Measurements from ENCODE around the gene SMAP1. TPM values are rescaled to one million over a fixed set of nuclear protein-coding genes. Genes with fewer than 3 reads are reported as not detected.

The SMAP1 gene
- total and polyA plus RNA-seq, 5 donors from 2014 or later, result 17.5 to 35.2 (median 28.3) TPM

GRCh38 chr6:70879496-70879895 is 211.8 kb downstream of the SMAP1 start:
- Mint-ChIP-seq H3K36me3 (no peaks in the 10 kb centered on the region), H3K27me3 (peaks cover 29% of the 10 kb centered on the region), H3K4me3 (no peak overlapping the region), H3K27ac (no peak overlapping the region), H3K9me3 (peaks cover 0 to 2% (median 0%) of the 10 kb centered on the region in 7 donors), H3K4me1 (peaks cover 0 to 1% (median under 1%) of the 10 kb centered on the region in 4 donors)
- ATAC-seq (ENCODE audit: low read depth in 2 of 2) (no peak), DNase-seq (no peak)
- no peak overlapping the region for H3K4me3 ChIP-seq (ENCODE audit: low read depth, low read length)
- H3K27ac ChIP-seq (ENCODE audit: insufficient read depth, low read length, poor library complexity, severe bottlenecking), result no peak overlapping the region
- H3K36me3 ChIP-seq (ENCODE audit: control insufficient read depth, insufficient read depth, low read length), result no peaks in the 10 kb centered on the region
- peaks cover under 1 to 6% of the 10 kb centered on the region in 2 experiments for H3K9me3 ChIP-seq (ENCODE audit: control insufficient read depth in 2 of 2, low read length in 2 of 2)
- H3K4me1 ChIP-seq (ENCODE audit: control insufficient read depth, insufficient read depth, low read length, poor library complexity, severe bottlenecking), result no peaks in the 10 kb centered on the region
- no peaks in the 10 kb centered on the region for H3K27me3 ChIP-seq (ENCODE audit: control insufficient read depth, insufficient read depth, low read length)

GRCh38 chr6:70884074-70884983 is 216.6 kb downstream of the SMAP1 start:
- no peak overlapping the region for H3K27ac ChIP-seq (ENCODE audit: insufficient read depth, low read length, poor library complexity, severe bottlenecking)
- Mint-ChIP-seq H3K4me3 (no peak overlapping the region), H3K27ac (no peak overlapping the region), H3K27me3 (peaks cover 9% of the 10 kb centered on the region), H3K4me1 (peaks cover 0 to 2% (median under 1%) of the 10 kb centered on the region in 4 donors), H3K9me3 (no peaks in the 10 kb centered on the region), H3K36me3 (no peaks in the 10 kb centered on the region)
- no peak overlapping the region for H3K4me3 ChIP-seq (ENCODE audit: low read depth, low read length)
- H3K36me3 ChIP-seq (ENCODE audit: control insufficient read depth, insufficient read depth, low read length), result no peaks in the 10 kb centered on the region
- H3K4me1 ChIP-seq (ENCODE audit: control insufficient read depth, insufficient read depth, low read length, poor library complexity, severe bottlenecking), result no peaks in the 10 kb centered on the region
- peak; percentile 68 to 80 for ATAC-seq (ENCODE audit: low read depth in 2 of 2)
- no peaks in the 10 kb centered on the region for H3K9me3 ChIP-seq (ENCODE audit: control insufficient read depth in 2 of 2, low read length in 2 of 2)
- no peaks in the 10 kb centered on the region for H3K27me3 ChIP-seq (ENCODE audit: control insufficient read depth, insufficient read depth, low read length)
- DNase-seq, result peak; percentile 34 to 51 (median 46)

- Histone ChIP-seq H3K27me3 (ENCODE audit: control insufficient read depth, insufficient read depth, low read length) (no peaks in the 10 kb centered on the region), H3K4me3 (ENCODE audit: low read depth, low read length) (no peak overlapping the region), H3K9me3 (ENCODE audit: control insufficient read depth in 2 of 2, low read length in 2 of 2) (no peaks in the 10 kb centered on the region), H3K36me3 (ENCODE audit: control insufficient read depth, insufficient read depth, low read length) (no peaks in the 10 kb centered on the region), H3K27ac (ENCODE audit: insufficient read depth, low read length, poor library complexity, severe bottlenecking) (no peak overlapping the region), H3K4me1 (ENCODE audit: control insufficient read depth, insufficient read depth, low read length, poor library complexity, severe bottlenecking) (no peaks in the 10 kb centered on the region)
- no peak overlapping the region for H3K27ac Mint-ChIP-seq
- no peaks in the 10 kb centered on the region for H3K9me3 Mint-ChIP-seq
- H3K4me1 Mint-ChIP-seq, result peaks cover 0 to 2% (median under 1%) of the 10 kb centered on the region in 4 donors
- no peak overlapping the region for H3K4me3 Mint-ChIP-seq
- H3K36me3 Mint-ChIP-seq, result no peaks in the 10 kb centered on the region
- DNase-seq (no peak), ATAC-seq (ENCODE audit: low read depth in 2 of 2) (no peak)
- H3K27me3 Mint-ChIP-seq, result no peaks in the 10 kb centered on the region
These were observed 218.4 kb downstream of the SMAP1 start for GRCh38 chr6:70886071-70886470.

- Mint-ChIP-seq H3K36me3 (no peaks in the 10 kb centered on the region), H3K27ac (no peak overlapping the region), H3K9me3 (no peaks in the 10 kb centered on the region), H3K4me1 (peaks cover 0 to 2% (median under 1%) of the 10 kb centered on the region in 4 donors), H3K27me3 (no peaks in the 10 kb centered on the region), H3K4me3 (no peak overlapping the region)
- H3K27me3 ChIP-seq (ENCODE audit: control insufficient read depth, insufficient read depth, low read length), result no peaks in the 10 kb centered on the region
- ATAC-seq (ENCODE audit: low read depth in 2 of 2) (no peak), DNase-seq (no peak)
- H3K4me1 ChIP-seq (ENCODE audit: control insufficient read depth, insufficient read depth, low read length, poor library complexity, severe bottlenecking), result no peaks in the 10 kb centered on the region
- no peaks in the 10 kb centered on the region for H3K36me3 ChIP-seq (ENCODE audit: control insufficient read depth, insufficient read depth, low read length)
- no peak overlapping the region for H3K27ac ChIP-seq (ENCODE audit: insufficient read depth, low read length, poor library complexity, severe bottlenecking)
- no peaks in the 10 kb centered on the region for H3K9me3 ChIP-seq (ENCODE audit: control insufficient read depth in 2 of 2, low read length in 2 of 2)
- H3K4me3 ChIP-seq (ENCODE audit: low read depth, low read length), result no peak overlapping the region
These were observed 219.0 kb downstream of the SMAP1 start for GRCh38 chr6:70886661-70887060.

GRCh38 chr6:70889270-70889669 is 221.6 kb downstream of the SMAP1 start:
- Mint-ChIP-seq H3K9me3 (no peaks in the 10 kb centered on the region), H3K36me3 (no peaks in the 10 kb centered on the region), H3K27ac (no peak overlapping the region), H3K27me3 (no peaks in the 10 kb centered on the region), H3K4me3 (no peak overlapping the region), H3K4me1 (peaks cover 0 to 2% (median under 1%) of the 10 kb centered on the region in 4 donors)
- H3K36me3 ChIP-seq (ENCODE audit: control insufficient read depth, insufficient read depth, low read length), result no peaks in the 10 kb centered on the region
- DNase-seq (no peak), ATAC-seq (ENCODE audit: low read depth in 2 of 2) (no peak)
- H3K4me3 ChIP-seq (ENCODE audit: low read depth, low read length), result no peak overlapping the region
- no peaks in the 10 kb centered on the region for H3K27me3 ChIP-seq (ENCODE audit: control insufficient read depth, insufficient read depth, low read length)
- H3K9me3 ChIP-seq (ENCODE audit: control insufficient read depth in 2 of 2, low read length in 2 of 2), result no peaks in the 10 kb centered on the region
- H3K4me1 ChIP-seq (ENCODE audit: control insufficient read depth, insufficient read depth, low read length, poor library complexity, severe bottlenecking), result no peaks in the 10 kb centered on the region
- no peak overlapping the region for H3K27ac ChIP-seq (ENCODE audit: insufficient read depth, low read length, poor library complexity, severe bottlenecking)

- H3K4me1 Mint-ChIP-seq, result no peaks in the 10 kb centered on the region
- no peak overlapping the region for H3K27ac ChIP-seq (ENCODE audit: insufficient read depth, low read length, poor library complexity, severe bottlenecking)
These were observed 226.3 kb downstream of the SMAP1 start for GRCh38 chr6:70894001-70894400.

GRCh38 chr6:70900047-70900446 is 232.4 kb downstream of the SMAP1 start:
- no peaks in the 10 kb centered on the region for H3K36me3 Mint-ChIP-seq
- no peak overlapping the region for H3K4me3 Mint-ChIP-seq
- Histone ChIP-seq H3K4me1 (ENCODE audit: control insufficient read depth, insufficient read depth, low read length, poor library complexity, severe bottlenecking) (no peaks in the 10 kb centered on the region), H3K4me3 (ENCODE audit: low read depth, low read length) (no peak overlapping the region), H3K9me3 (ENCODE audit: control insufficient read depth in 2 of 2, low read length in 2 of 2) (no peaks in the 10 kb centered on the region), H3K27me3 (ENCODE audit: control insufficient read depth, insufficient read depth, low read length) (peaks cover 6% of the 10 kb centered on the region), H3K27ac (ENCODE audit: insufficient read depth, low read length, poor library complexity, severe bottlenecking) (no peak overlapping the region), H3K36me3 (ENCODE audit: control insufficient read depth, insufficient read depth, low read length) (no peaks in the 10 kb centered on the region)
- DNase-seq, result no peak
- peaks cover 0 to 2% (median 0%) of the 10 kb centered on the region in 7 donors for H3K9me3 Mint-ChIP-seq
- H3K27ac Mint-ChIP-seq, result no peak overlapping the region
- H3K27me3 Mint-ChIP-seq, result peaks cover 24% of the 10 kb centered on the region
- H3K4me1 Mint-ChIP-seq, result no peaks in the 10 kb centered on the region
- ATAC-seq (ENCODE audit: low read depth in 2 of 2), result no peak

More at GRCh38 chr6:70894001-70894400, 226.3 kb downstream of the SMAP1 start:
- no peaks in the 10 kb centered on the region for H3K36me3 ChIP-seq (ENCODE audit: control insufficient read depth, insufficient read depth, low read length)
- no peak overlapping the region for H3K27ac Mint-ChIP-seq
- H3K4me3 ChIP-seq (ENCODE audit: low read depth, low read length), result no peak overlapping the region
- H3K4me3 Mint-ChIP-seq, result no peak overlapping the region
- no peaks in the 10 kb centered on the region for H3K36me3 Mint-ChIP-seq
- no peaks in the 10 kb centered on the region for H3K4me1 ChIP-seq (ENCODE audit: control insufficient read depth, insufficient read depth, low read length, poor library complexity, severe bottlenecking)
- no peaks in the 10 kb centered on the region for H3K9me3 Mint-ChIP-seq
- H3K9me3 ChIP-seq (ENCODE audit: control insufficient read depth in 2 of 2, low read length in 2 of 2), result no peaks in the 10 kb centered on the region
- DNase-seq (no peak), ATAC-seq (ENCODE audit: low read depth in 2 of 2) (no peak)
- peaks cover 1% of the 10 kb centered on the region for H3K27me3 ChIP-seq (ENCODE audit: control insufficient read depth, insufficient read depth, low read length)
- peaks cover 13% of the 10 kb centered on the region for H3K27me3 Mint-ChIP-seq

- H3K27me3 ChIP-seq (ENCODE audit: control insufficient read depth, insufficient read depth, low read length), result peaks cover 6% of the 10 kb centered on the region
- H3K9me3 Mint-ChIP-seq, result peaks cover 0 to 2% (median 0%) of the 10 kb centered on the region in 7 donors
- no peaks in the 10 kb centered on the region for H3K4me1 Mint-ChIP-seq
- H3K36me3 Mint-ChIP-seq, result no peaks in the 10 kb centered on the region
- H3K4me3 Mint-ChIP-seq, result no peak overlapping the region
- no peaks in the 10 kb centered on the region for H3K36me3 ChIP-seq (ENCODE audit: control insufficient read depth, insufficient read depth, low read length)
- no peaks in the 10 kb centered on the region for H3K4me1 ChIP-seq (ENCODE audit: control insufficient read depth, insufficient read depth, low read length, poor library complexity, severe bottlenecking)
- H3K9me3 ChIP-seq (ENCODE audit: control insufficient read depth in 2 of 2, low read length in 2 of 2), result no peaks in the 10 kb centered on the region
- H3K27me3 Mint-ChIP-seq, result peaks cover 23% of the 10 kb centered on the region
- no peak for ATAC-seq (ENCODE audit: low read depth in 2 of 2)
- no peak overlapping the region for H3K4me3 ChIP-seq (ENCODE audit: low read depth, low read length)
- no peak for DNase-seq
- H3K27ac ChIP-seq (ENCODE audit: insufficient read depth, low read length, poor library complexity, severe bottlenecking), result no peak overlapping the region
- no peak overlapping the region for H3K27ac Mint-ChIP-seq
These were observed 233.6 kb downstream of the SMAP1 start for GRCh38 chr6:70901324-70901723.

Measured in CD4-positive, CD25-positive, alpha-beta regulatory T cell (primary cell).